Effector memory CD8-positive, alpha-beta T cell (primary cell): Measurements from ENCODE around the gene TMEM126B.
"Not testable (repeated sequence)": the region's sequence is repeated elsewhere in the genome, so short reads cannot be mapped to it uniquely, and the experiment has no call there.

ENCODE experiments used
- ATAC-seq: fragments of 150-1000 bp; cut with Tn5 transposase; replicated peaks from 2 replicates; pipeline ENCODE4 v1.10.0; 2021; ENCODE audit warnings: mild to moderate bottlenecking, moderate library complexity
- DNase-seq, 3 experiments: peaks; one replicate each; pipeline ENCODE4 v3.0.0; 2021
- H3K27ac Mint-ChIP-seq, 2 donors: one replicate each; pipeline ENCODE4 v1.8.0; 2022; ENCODE audit warnings: mild to moderate bottlenecking in 2 of 2, mixed read lengths in 2 of 2, moderate library complexity in 2 of 2
- H3K27me3 Mint-ChIP-seq, 2 donors: one replicate each; pipeline ENCODE4 v1.8.0; 2022; ENCODE audit warnings: mixed read lengths in 2 of 2
- H3K36me3 Mint-ChIP-seq: one replicate; pipeline ENCODE4 v1.8.0; 2022; ENCODE audit warnings: mild to moderate bottlenecking, moderate library complexity, mixed read lengths; ENCODE audit not compliant: insufficient read depth
- H3K4me1 Mint-ChIP-seq, 2 donors: one replicate each; pipeline ENCODE4 v1.8.0; 2022; ENCODE audit warnings: low read depth in 2 of 2, mixed read lengths in 2 of 2
- H3K4me3 Mint-ChIP-seq, 2 donors: one replicate each; pipeline ENCODE4 v1.8.0; 2022; ENCODE audit warnings: mild to moderate bottlenecking in 2 of 2, mixed read lengths in 2 of 2, moderate library complexity in 2 of 2
- H3K9me3 Mint-ChIP-seq, 2 donors: one replicate each; pipeline ENCODE4 v1.8.0; 2022; ENCODE audit warnings: mixed read lengths in 2 of 2

Gene TMEM126B

GRCh38 chr11:85658180-85658579 lies 29.8 kb downstream of the TMEM126B start:
- DNase-seq, result no peak
- ATAC-seq, result no peak
- Mint-ChIP-seq H3K36me3 (peaks cover 77% of the 10 kb centered on the region), H3K4me1 (peaks cover 20 to 51% of the 10 kb centered on the region in 2 donors), H3K9me3 (no peaks in the 10 kb centered on the region), H3K4me3 (no peak overlapping the region), H3K27me3 (no peaks in the 10 kb centered on the region), H3K27ac (no peak overlapping the region)

GRCh38 chr11:85661972-85662664 lies 33.7 kb downstream of the TMEM126B start:
- peak overlapping the region; percentile 96 to 100 for H3K4me3 Mint-ChIP-seq
- no peaks in the 10 kb centered on the region for H3K27me3 Mint-ChIP-seq
- ATAC-seq (no peak), DNase-seq (no peak)
- H3K27ac Mint-ChIP-seq, result no peak overlapping the region
- H3K4me1 Mint-ChIP-seq, result peaks cover 27 to 57% of the 10 kb centered on the region in 2 donors
- H3K9me3 Mint-ChIP-seq, result no peaks in the 10 kb centered on the region
- H3K36me3 Mint-ChIP-seq, result peaks cover 81% of the 10 kb centered on the region

GRCh38 chr11:85663080-85663752 lies 34.8 kb downstream of the TMEM126B start:
- no peaks in the 10 kb centered on the region for H3K27me3 Mint-ChIP-seq
- H3K9me3 Mint-ChIP-seq, result no peaks in the 10 kb centered on the region
- H3K36me3 Mint-ChIP-seq, result peaks cover 70% of the 10 kb centered on the region
- no peak for DNase-seq
- peak overlapping the region; percentile 99 to 100 for H3K27ac Mint-ChIP-seq
- peak; percentile 19 for ATAC-seq
- peak overlapping the region; percentile 96 to 100 for H3K4me3 Mint-ChIP-seq
- H3K4me1 Mint-ChIP-seq, result peaks cover 27 to 53% of the 10 kb centered on the region in 2 donors

- peak; percentile 79 for ATAC-seq
- Mint-ChIP-seq H3K27me3 (no peaks in the 10 kb centered on the region), H3K36me3 (peaks cover 62% of the 10 kb centered on the region), H3K4me1 (peaks cover 27 to 46% of the 10 kb centered on the region in 2 donors), H3K27ac (peak overlapping the region; percentile 99 to 100), H3K4me3 (peak overlapping the region; percentile 96 to 100), H3K9me3 (no peaks in the 10 kb centered on the region)
- peak; percentile 88 to 90 (median 89) for DNase-seq
Observed at GRCh38 chr11:85663753-85664614, 35.6 kb downstream of the TMEM126B start.

GRCh38 chr11:85664615-85665481 lies 36.5 kb downstream of the TMEM126B start, which contains the start of gene CREBZF:
CREBZF (minus strand) TSS chr11:85665129; CDS start chr11:85664875, 254 bp downstream.
- Mint-ChIP-seq H3K27ac (peak within 1 kb of the TSS; percentile 99 to 100), H3K36me3 (peaks cover 53% of the 10 kb centered on the region), H3K4me1 (peaks cover 25 to 40% of the 10 kb centered on the region in 2 donors), H3K4me3 (peak within 1 kb of the TSS; percentile 96 to 100), H3K27me3 (no peaks in the 10 kb centered on the region), H3K9me3 (no peaks in the 10 kb centered on the region)
- ATAC-seq (peak; percentile 74), DNase-seq (peak; percentile 92 to 94 (median 93))

GRCh38 chr11:85665733-85666132 lies 37.3 kb downstream of the TMEM126B start:
- Mint-ChIP-seq H3K4me3 (peak overlapping the region; percentile 96 to 100), H3K27me3 (no peaks in the 10 kb centered on the region), H3K36me3 (peaks cover 44% of the 10 kb centered on the region), H3K27ac (peak overlapping the region; percentile 99 to 100), H3K9me3 (no peaks in the 10 kb centered on the region), H3K4me1 (peaks cover 19 to 31% of the 10 kb centered on the region in 2 donors)
- DNase-seq (no peak), ATAC-seq (no peak)

GRCh38 chr11:85666687-85667086 lies 38.3 kb downstream of the TMEM126B start:
- ATAC-seq (no peak), DNase-seq (no peak)
- Mint-ChIP-seq H3K4me1 (peaks cover 13 to 23% of the 10 kb centered on the region in 2 donors), H3K4me3 (no peak overlapping the region), H3K9me3 (no peaks in the 10 kb centered on the region), H3K27ac (no peak overlapping the region), H3K27me3 (no peaks in the 10 kb centered on the region), H3K36me3 (peaks cover 36% of the 10 kb centered on the region)

GRCh38 chr11:85668157-85668556 lies 39.8 kb downstream of the TMEM126B start:
- ATAC-seq (no peak), DNase-seq (no peak)
- peaks cover 0 to 7% of the 10 kb centered on the region in 2 donors for H3K27me3 Mint-ChIP-seq
- H3K27ac Mint-ChIP-seq, result no peak overlapping the region
- peaks cover 26% of the 10 kb centered on the region for H3K36me3 Mint-ChIP-seq
- no peaks in the 10 kb centered on the region for H3K9me3 Mint-ChIP-seq
- H3K4me3 Mint-ChIP-seq, result no peak overlapping the region
- H3K4me1 Mint-ChIP-seq, result peaks cover 8 to 12% of the 10 kb centered on the region in 2 donors

GRCh38 chr11:85670949-85671663 lies 42.7 kb downstream of the TMEM126B start:
- H3K27me3 Mint-ChIP-seq, H3K27ac Mint-ChIP-seq, H3K36me3 Mint-ChIP-seq, H3K4me1 Mint-ChIP-seq, H3K9me3 Mint-ChIP-seq, ATAC-seq, DNase-seq, H3K4me3 Mint-ChIP-seq: not testable (repeated sequence)

GRCh38 chr11:85672105-85672902 lies 43.9 kb downstream of the TMEM126B start:
- no peaks in the 10 kb centered on the region for H3K4me1 Mint-ChIP-seq
- DNase-seq, result no peak
- H3K36me3 Mint-ChIP-seq, result no peaks in the 10 kb centered on the region
- H3K27ac Mint-ChIP-seq, result no peak overlapping the region
- no peak for ATAC-seq
- peaks cover 0 to 7% of the 10 kb centered on the region in 2 donors for H3K27me3 Mint-ChIP-seq
- H3K9me3 Mint-ChIP-seq, result no peaks in the 10 kb centered on the region
- H3K4me3 Mint-ChIP-seq, result no peak overlapping the region

- H3K9me3 Mint-ChIP-seq, result no peaks in the 10 kb centered on the region
- no peak for DNase-seq
- no peaks in the 10 kb centered on the region for H3K4me1 Mint-ChIP-seq
- H3K36me3 Mint-ChIP-seq, result no peaks in the 10 kb centered on the region
- H3K4me3 Mint-ChIP-seq, result no peak overlapping the region
- no peak for ATAC-seq
- H3K27me3 Mint-ChIP-seq, result peaks cover 0 to 7% of the 10 kb centered on the region in 2 donors
- no peak overlapping the region for H3K27ac Mint-ChIP-seq
Observed at GRCh38 chr11:85673393-85673792, 45.0 kb downstream of the TMEM126B start.
